ENCODE data around the gene LFNG.
"Not testable (repeated sequence)": the region's sequence is repeated elsewhere in the genome, so short reads cannot be mapped to it uniquely, and the experiment has no call there.

Gene LFNG

GRCh38 chr7:2545746-2546425, 26.3 kb downstream of the LFNG start:
- no peak for DNase-seq (ENCODE audit: low read depth)

GRCh38 chr7:2546776-2547586, 27.4 kb downstream of the LFNG start:
- DNase-seq (ENCODE audit: low read depth) = no peak

DNA sequence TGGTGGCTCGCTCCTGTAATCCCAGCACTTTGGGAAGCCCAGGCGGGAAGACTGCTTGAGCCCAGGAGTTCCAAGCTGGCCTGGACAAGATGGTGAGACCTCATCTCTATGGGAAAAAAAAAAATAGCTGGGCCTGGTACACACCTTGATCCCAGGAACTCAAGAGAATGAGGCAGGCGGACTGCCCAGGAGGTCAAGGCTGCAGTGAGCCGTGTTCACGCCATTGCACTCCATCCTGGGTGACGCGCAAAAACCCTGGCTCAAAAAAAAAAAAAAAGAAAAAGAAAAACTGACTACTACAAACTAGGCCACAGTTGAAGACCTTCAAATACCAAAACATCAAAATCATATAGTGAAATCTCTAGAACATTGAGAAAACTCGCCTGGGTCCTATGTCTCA, 31.8 kb downstream of the LFNG start:
- DNase-seq (ENCODE audit: low read depth) = no peak

- no peak for DNase-seq (ENCODE audit: low read depth)
These were observed 33.5 kb downstream of the LFNG start for GRCh38 chr7:2553108-2553507.

- no peak for DNase-seq (ENCODE audit: low read depth)
These were observed 34.4 kb downstream of the LFNG start for GRCh38 chr7:2553831-2554581.

DNA sequence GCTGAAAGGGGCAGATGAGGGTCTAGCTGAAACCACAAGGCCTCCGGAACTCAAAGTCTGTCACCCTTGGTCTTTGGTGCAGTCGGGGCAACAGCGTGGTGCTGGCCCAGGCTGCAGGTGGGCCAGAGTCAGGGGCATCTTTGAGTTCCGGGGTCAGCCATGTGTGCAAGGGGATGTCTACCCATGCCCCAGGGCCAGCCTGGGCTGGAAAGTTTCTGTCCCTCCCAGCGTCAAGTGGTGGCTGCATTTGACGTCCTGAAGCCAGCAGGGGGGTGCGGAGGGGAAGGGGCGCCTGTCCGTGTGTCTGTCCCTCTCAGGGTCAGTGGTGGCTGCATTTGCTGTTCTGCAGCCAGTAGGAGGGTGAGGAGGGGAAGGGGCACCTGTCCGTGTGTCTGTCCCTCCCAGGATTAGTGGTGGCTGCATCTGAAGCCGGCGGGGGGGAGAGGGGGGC, 35.1 kb downstream of the LFNG start:
- no peak for DNase-seq (ENCODE audit: low read depth)

- peak; percentile 93 for DNase-seq (ENCODE audit: low read depth)
These were observed 35.8 kb downstream of the LFNG start, which contains the start of gene BRAT1 for GRCh38 chr7:2555121-2556052. BRAT1 (minus strand) TSS chr7:2555524; CDS start chr7:2554431, 1,093 bp downstream.

DNA sequence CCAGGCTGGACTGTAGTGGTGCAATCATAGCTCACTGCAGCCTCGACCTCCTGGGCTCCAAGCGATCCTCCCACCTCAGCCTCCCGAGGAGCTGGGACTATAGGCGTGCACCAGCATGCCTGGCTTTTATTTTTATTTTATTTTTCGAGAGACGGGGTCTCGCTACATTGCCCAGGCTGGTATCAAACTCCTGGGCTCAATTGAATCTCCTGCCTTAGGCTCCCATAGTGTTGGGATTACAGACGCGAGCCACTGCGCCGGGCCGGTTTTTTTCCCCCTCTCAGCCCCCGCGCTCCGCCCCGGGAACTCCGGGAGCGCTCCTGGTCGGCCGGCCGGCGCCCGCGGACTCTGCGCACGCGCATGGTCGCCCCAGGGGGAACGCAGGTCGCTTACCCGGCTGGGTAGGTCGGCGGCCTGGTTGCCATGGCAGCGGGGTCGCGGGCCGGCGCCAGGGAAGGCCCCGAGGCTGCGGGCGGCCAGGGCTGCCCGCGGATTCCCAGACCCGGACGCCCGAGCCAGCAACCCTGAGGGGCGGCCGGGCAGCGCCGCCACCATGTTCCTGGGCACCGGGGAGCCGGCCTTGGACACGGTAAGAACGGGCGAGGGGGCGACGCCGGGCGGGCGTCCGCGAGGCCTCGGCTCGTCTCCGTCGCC, 39.2 kb downstream of the LFNG start, which contains the start of gene IQCE:
TSS of gene IQCE (plus strand) at position 351 of the 654 bp plus-strand sequence. CDS start at position 554, 203 bp downstream.
- peak; percentile 87 for DNase-seq (ENCODE audit: low read depth)

- DNase-seq (ENCODE audit: low read depth) = peak; percentile 20
These were observed 39.8 kb downstream of the LFNG start for GRCh38 chr7:2559283-2559950.

- not testable (repeated sequence) for DNase-seq (ENCODE audit: low read depth)
These were observed 44.4 kb downstream of the LFNG start for GRCh38 chr7:2563955-2564354.

GRCh38 chr7:2564970-2565540, 45.5 kb downstream of the LFNG start:
- DNase-seq (ENCODE audit: low read depth) = no peak

DNA sequence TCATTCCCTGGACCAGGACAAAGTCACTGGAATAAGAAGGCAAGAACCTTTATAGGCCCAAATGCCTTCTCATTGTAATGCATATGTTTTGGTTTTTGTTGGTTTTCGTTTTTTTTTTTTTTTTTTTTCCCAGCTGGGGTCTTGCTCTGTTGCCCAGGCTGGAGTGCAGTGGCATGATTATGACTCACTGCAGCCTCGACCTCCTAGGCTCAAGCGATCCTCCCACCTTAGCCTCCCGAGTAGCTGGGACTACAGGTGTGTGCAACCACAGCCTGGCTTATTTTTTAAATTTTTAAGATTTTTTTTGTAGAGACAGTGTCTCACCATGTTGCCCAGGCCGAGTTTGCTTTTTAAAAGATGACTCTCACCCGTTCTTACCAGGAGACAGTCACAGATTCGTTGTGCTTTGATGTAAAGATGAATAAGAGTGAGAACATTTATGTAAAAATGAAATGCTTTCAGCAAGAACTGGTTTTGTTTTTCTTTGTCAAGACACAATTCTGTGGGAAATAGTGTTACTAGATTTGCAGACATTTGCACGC, 46.8 kb downstream of the LFNG start:
- no peak for DNase-seq (ENCODE audit: low read depth)

DNA sequence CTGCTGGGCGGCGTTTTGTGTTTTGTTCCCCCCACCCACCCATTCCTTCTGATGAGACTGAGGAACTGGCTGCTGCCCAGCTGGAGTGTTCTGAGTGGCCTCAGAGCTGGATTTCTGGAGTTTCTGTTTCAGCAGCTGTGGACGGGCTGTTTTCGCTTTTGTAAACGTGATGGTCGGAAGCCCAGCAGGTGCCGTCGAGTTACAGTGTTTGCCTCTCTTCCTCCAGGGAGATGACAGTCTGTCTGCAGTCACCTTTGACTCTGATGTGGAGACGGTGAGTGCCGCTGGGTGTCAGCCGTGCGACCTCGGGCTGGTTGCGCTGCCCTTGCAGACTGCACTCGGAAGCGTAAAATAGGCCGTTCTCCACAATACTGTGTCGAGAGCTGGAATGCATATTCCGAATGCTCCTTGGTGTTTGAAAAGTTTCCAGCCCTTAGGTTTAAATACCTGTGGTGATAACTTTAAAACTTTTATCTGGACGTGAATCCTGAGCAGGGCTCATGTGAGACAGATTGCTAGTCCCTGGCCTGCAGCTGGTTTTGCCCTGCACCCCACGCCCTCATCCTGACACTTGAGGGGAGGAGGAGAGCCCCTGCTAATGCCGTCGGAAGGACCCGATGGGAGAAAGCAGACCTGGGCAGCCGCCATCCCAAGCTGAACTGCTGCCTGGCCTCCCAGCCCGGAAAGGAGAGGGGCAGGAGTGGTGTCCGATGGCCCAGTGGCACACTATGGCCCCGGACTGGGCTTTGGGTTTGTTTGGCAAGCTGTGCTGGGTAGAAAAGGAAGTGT, 47.5 kb downstream of the LFNG start:
- DNase-seq (ENCODE audit: low read depth) = no peak

GRCh38 chr7:2567679-2568278, 48.2 kb downstream of the LFNG start:
- DNase-seq (ENCODE audit: low read depth) = peak; percentile 36

DNA sequence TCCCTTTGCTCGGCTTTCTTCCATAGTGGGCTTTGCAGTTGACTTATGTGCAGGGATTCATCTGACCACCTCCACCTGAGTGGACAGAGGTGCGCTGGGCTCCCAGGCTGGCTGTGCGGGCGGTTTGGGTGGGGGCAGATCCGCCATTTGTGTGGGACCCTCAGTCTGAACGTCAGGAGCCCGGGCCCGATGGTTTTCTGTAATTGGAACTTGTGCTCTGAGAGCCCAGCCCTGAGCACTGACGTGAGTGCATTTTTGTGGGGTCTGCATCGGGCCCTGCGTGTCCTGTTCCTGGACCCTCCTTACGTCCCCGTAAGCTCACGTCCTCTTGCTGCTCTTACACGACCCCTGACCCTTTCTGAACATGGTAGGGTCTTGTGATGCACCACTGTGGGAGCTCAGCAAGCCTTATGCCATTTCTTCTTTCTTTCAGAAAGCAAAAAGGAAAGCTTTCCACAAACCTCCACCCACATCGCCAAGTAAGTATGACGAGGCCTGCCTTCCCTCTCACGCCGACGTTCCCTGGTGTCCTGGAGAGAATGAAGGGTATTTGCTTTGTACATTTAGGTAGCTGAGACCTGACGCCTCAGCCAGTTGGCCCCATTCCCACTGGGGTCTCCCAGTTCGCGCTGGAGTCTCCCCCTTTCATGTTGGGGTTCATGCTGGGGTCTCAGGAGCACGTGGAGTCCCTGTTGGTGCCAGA, 49.1 kb downstream of the LFNG start:
- DNase-seq (ENCODE audit: low read depth) = no peak

GRCh38 chr7:2569421-2569820, 49.8 kb downstream of the LFNG start:
- DNase-seq (ENCODE audit: low read depth) = no peak

- no peak for DNase-seq (ENCODE audit: low read depth)
These were observed 50.4 kb downstream of the LFNG start for GRCh38 chr7:2570021-2570420.

DNA sequence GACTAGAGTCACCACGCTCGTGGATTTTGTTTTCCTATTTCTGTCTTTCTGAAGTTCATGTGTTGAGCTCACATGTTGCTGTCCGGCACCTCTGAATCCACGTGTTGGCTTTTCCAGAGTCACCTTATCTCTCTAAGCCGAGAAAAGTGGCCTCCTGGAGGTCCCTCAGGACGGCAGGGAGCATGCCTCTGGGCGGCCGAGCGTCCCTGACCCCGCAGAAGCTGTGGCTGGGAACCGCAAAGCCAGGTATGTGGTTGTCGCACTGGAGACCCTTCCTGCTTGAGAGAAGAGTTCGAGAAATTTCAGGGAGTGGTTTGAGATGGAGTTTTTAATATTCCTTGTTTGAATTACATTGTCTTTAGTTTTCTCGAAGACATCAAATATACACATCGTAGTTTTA, 51.8 kb downstream of the LFNG start:
- DNase-seq (ENCODE audit: low read depth) = no peak
